Skeletal muscle satellite cell (primary cell): Measurements from ENCODE around the gene IL32. TPM values are rescaled to one million over a fixed set of nuclear protein-coding genes. Genes with fewer than 3 reads are reported as not detected.
A peak's percentile ranks its signal among the peaks of the same experiment; 100 is the strongest.

ENCODE experiments used
- H3K27me3 ChIP-seq: 2 replicates; pipeline ENCODE4 v1.7.0; 2013; ENCODE audit warnings: low read length; ENCODE audit not compliant: control insufficient read depth, insufficient read depth
- H3K36me3 ChIP-seq: 2 replicates; pipeline ENCODE4 v1.7.0; 2013; ENCODE audit warnings: mild to moderate bottlenecking, control low read depth, low read length; ENCODE audit not compliant: insufficient read depth
- H3K4me1 ChIP-seq: 2 replicates; pipeline ENCODE4 v1.7.0; 2013; ENCODE audit warnings: low read length; ENCODE audit not compliant: control insufficient read depth, insufficient read depth
- H3K4me2 ChIP-seq: 2 replicates; pipeline ENCODE4 v1.7.0; 2013; ENCODE audit warnings: mild to moderate bottlenecking, low read length
- H3K4me3 ChIP-seq: 2 replicates; pipeline ENCODE4 v1.7.0; 2013; ENCODE audit warnings: low read length
- H3K9ac ChIP-seq: 2 replicates; pipeline ENCODE4 v1.7.0; 2013; ENCODE audit warnings: mild to moderate bottlenecking, low read depth, low read length, moderate library complexity
- H3K9me3 ChIP-seq: replicated peaks from 2 replicates; pipeline ENCODE4 v1.7.0; 2013; ENCODE audit warnings: mild to moderate bottlenecking, control low read depth, low read length
- total RNA-seq: library from RNA; depleted of rRNA; stranded (reverse); fragments of >200 nt; gene quantifications from 2 replicates; pipeline ENCODE4 v1.2.3, GENCODE V29; 2012; rRNA removed

The IL32 gene
- total RNA-seq: 28.4 and 50.2 TPM in 2 replicates

- Histone ChIP-seq H3K9me3 (no peaks in the 10 kb centered on the region), H3K36me3 (no peaks in the 10 kb centered on the region), H3K4me2 (peak within 1 kb of the TSS; percentile 69), H3K27me3 (peaks cover 4% of the 10 kb centered on the region), H3K9ac (peak within 1 kb of the TSS; percentile 57), H3K4me1 (peaks cover 23% of the 10 kb centered on the region), H3K4me3 (peak within 1 kb of the TSS; percentile 64)
Measured at GRCh38 chr16:3065069-3065741, at the start of gene IL32. IL32 (plus strand) TSS chr16:3065640; CDS start chr16:3065812, 172 bp downstream.

GRCh38 chr16:3015865-3016521 is 49.4 kb upstream of the IL32 start:
- H3K4me2 ChIP-seq: no peak overlapping the region
- H3K4me3 ChIP-seq: no peak overlapping the region
- H3K4me1 ChIP-seq: peaks cover 3% of the 10 kb centered on the region
- H3K9me3 ChIP-seq: no peaks in the 10 kb centered on the region
- no peak overlapping the region for H3K9ac ChIP-seq
- H3K36me3 ChIP-seq: peaks cover 4% of the 10 kb centered on the region
- H3K27me3 ChIP-seq: peaks cover 30% of the 10 kb centered on the region

- Histone ChIP-seq H3K27me3 (peaks cover 21% of the 10 kb centered on the region), H3K4me3 (no peak overlapping the region), H3K9me3 (no peaks in the 10 kb centered on the region), H3K4me1 (peaks cover 6% of the 10 kb centered on the region), H3K36me3 (peaks cover 14% of the 10 kb centered on the region), H3K4me2 (no peak overlapping the region), H3K9ac (no peak overlapping the region)
Measured at GRCh38 chr16:3017344-3017743, 48.1 kb upstream of the IL32 start.

GRCh38 chr16:3017794-3018506 is 47.5 kb upstream of the IL32 start, which contains the start of gene CLDN6:
CLDN6 (minus strand) TSS chr16:3018183; CDS start chr16:3016021, 2,162 bp downstream.
- H3K4me1 ChIP-seq: peaks cover 12% of the 10 kb centered on the region
- H3K4me3 ChIP-seq: no peak within 1 kb of the TSS
- no peak within 1 kb of the TSS for H3K9ac ChIP-seq

GRCh38 chr16:3019594-3020246 is 45.7 kb upstream of the IL32 start:
- Histone ChIP-seq H3K9me3 (no peaks in the 10 kb centered on the region), H3K4me2 (peak overlapping the region; percentile 96), H3K4me1 (peaks cover 21% of the 10 kb centered on the region), H3K36me3 (peaks cover 20% of the 10 kb centered on the region), H3K4me3 (peak overlapping the region; percentile 97), H3K27me3 (no peaks in the 10 kb centered on the region), H3K9ac (peak overlapping the region; percentile 100)

More at GRCh38 chr16:3017794-3018506, 47.5 kb upstream of the IL32 start, which contains the start of gene CLDN6:
- H3K27me3 ChIP-seq: peaks cover 15% of the 10 kb centered on the region
- H3K9me3 ChIP-seq: no peaks in the 10 kb centered on the region
- H3K4me2 ChIP-seq: no peak within 1 kb of the TSS
- peaks cover 20% of the 10 kb centered on the region for H3K36me3 ChIP-seq

GRCh38 chr16:3020247-3020603 is 45.2 kb upstream of the IL32 start, which contains the start of gene TNFRSF12A:
TNFRSF12A (plus strand) TSS chr16:3020368; CDS start chr16:3020398, 30 bp downstream.
- peaks cover 21% of the 10 kb centered on the region for H3K4me1 ChIP-seq
- no peaks in the 10 kb centered on the region for H3K27me3 ChIP-seq

GRCh38 chr16:3020604-3021448 is 44.6 kb upstream of the IL32 start:
- H3K9me3 ChIP-seq: no peaks in the 10 kb centered on the region
- peak overlapping the region; percentile 96 for H3K4me2 ChIP-seq
- H3K4me1 ChIP-seq: peaks cover 21% of the 10 kb centered on the region
- peaks cover 20% of the 10 kb centered on the region for H3K36me3 ChIP-seq
- no peaks in the 10 kb centered on the region for H3K27me3 ChIP-seq
- H3K4me3 ChIP-seq: peak overlapping the region; percentile 97
- peak overlapping the region; percentile 100 for H3K9ac ChIP-seq

More at GRCh38 chr16:3020247-3020603, 45.2 kb upstream of the IL32 start, which contains the start of gene TNFRSF12A:
- Histone ChIP-seq H3K4me2 (peak within 1 kb of the TSS; percentile 96), H3K9ac (peak within 1 kb of the TSS; percentile 100), H3K4me3 (peak within 1 kb of the TSS; percentile 97), H3K9me3 (no peaks in the 10 kb centered on the region), H3K36me3 (peaks cover 20% of the 10 kb centered on the region)

GRCh38 chr16:3021449-3022207 is 43.8 kb upstream of the IL32 start:
- Histone ChIP-seq H3K9me3 (no peaks in the 10 kb centered on the region), H3K36me3 (peaks cover 26% of the 10 kb centered on the region), H3K9ac (peak overlapping the region; percentile 100), H3K27me3 (no peaks in the 10 kb centered on the region), H3K4me2 (peak overlapping the region; percentile 96), H3K4me3 (peak overlapping the region; percentile 97), H3K4me1 (peaks cover 21% of the 10 kb centered on the region)

GRCh38 chr16:3022208-3022683 is 43.2 kb upstream of the IL32 start:
- H3K9ac ChIP-seq: peak overlapping the region; percentile 100
- H3K4me3 ChIP-seq: peak overlapping the region; percentile 97
- H3K4me1 ChIP-seq: peaks cover 21% of the 10 kb centered on the region
- no peaks in the 10 kb centered on the region for H3K9me3 ChIP-seq
- H3K4me2 ChIP-seq: peak overlapping the region; percentile 96
- no peaks in the 10 kb centered on the region for H3K27me3 ChIP-seq
- peaks cover 29% of the 10 kb centered on the region for H3K36me3 ChIP-seq
